ENCODE data around the gene ANKRD52.
"Not testable (repeated sequence)": the region's sequence is repeated elsewhere in the genome, so short reads cannot be mapped to it uniquely, and the experiment has no call there.

The ANKRD52 gene

DNA sequence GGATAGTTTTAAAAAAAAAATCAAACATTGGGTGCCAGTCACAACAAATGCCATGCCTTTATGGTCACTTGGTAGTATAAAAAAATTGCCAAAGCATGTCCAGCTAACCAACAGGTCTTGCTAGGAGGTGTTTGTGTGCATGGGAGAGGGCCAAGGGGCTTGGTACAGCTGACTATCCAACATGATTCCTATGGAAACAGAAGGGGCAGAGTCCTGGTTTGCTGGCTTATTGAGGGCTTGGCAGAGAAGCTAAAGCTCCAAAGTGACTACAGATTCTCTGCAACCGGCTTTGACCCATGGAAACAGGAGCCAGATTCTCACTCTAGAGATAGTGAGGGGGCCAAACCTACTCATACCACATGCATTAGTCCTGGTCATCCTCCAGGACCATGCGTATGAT lies 14.3 kb upstream of the ANKRD52 start:
- DNase-seq (ENCODE audit: low read depth, low spot score): not testable (repeated sequence)

DNA sequence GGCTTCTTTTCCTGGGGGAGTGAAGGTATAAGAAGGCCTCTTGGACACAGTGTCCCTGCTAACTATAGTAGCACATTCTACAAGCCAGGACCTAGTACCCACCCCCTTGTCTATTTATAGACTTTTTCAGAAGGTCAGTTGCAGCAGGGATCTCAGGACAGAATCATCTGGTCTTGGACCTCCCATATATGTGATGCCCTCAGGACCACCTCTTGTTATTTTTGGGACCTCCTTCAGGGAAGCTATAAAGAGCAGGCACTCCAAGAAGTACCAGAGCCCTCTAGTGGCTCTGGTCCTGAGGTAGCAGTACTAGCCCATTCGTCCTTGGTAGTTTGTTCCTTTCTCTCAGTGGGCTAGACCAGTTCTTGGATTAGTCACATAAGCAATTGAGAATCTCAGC lies 12.8 kb upstream of the ANKRD52 start:
- DNase-seq (ENCODE audit: low read depth, low spot score): no peak

DNA sequence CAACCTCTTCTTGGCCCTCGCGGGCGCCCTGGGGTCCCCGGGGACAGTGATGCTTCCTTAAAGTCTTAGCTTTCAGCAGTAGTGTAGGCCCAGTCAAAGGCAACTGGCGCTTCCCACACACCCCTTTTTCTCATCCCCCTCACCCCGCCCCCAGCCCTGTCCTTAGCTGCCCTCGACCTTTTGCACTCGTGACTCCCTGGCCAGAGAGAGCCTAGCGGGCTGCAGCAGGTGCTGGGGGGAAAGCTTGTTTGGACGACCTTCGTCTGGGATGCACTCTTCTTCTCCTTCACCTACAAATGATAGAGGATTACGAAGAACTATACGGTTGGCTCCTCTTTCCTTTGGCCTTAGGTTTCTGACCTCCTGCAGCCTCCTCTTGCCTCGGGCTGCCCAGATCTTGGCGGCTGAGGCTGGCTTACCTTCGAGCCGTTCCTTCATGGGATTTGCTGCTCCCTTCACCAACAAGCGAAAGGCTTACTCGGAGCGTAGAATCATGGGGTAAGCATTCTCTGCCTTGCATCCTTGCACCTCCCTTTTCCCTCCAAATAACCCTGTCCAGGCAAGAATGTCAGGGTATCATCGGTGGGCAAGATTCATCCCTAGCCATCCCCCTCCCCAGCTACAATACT lies 9.4 kb upstream of the ANKRD52 start:
- no peak for DNase-seq (ENCODE audit: low read depth, low spot score)

DNA sequence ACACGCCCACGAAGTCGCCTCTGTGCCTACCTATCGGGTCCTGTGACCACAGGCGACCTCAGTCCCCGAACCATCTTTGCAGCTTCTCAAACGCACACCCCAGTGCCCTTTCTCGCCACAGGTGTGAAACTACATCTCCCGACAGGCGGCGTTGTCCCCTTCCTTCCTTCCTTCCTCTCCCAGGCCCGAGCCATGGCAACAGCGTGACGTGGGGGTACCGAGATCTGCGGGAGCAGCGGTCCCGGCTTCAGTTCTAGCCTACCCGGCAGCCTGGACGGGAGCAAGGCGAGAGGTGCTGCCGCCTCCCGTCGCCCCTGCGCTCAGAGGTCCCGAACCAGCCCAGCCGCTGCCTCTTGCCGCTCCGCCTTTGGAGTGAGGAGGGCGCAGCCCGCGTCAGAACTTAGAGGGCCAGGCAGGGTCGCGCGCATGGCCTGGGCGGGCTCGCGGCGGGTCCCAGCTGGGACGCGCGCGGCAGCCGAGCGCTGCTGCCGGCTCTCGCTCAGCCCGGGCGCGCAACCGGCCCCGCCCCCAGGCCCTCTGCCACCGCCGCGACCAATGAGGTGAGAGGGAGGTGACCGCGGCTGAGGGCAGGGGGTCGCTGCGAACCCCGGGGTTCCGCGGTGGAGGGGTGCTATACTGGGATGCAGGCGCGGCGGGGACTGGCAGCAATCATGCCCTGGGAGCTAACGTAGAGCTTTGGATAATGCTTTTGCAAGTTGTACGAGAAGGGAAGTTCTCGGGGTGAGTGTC lies 8.7 kb upstream of the ANKRD52 start, which contains the start of gene COQ10A:
TSS of gene COQ10A (plus strand) at position 250 of the 750 bp plus-strand sequence. CDS start at position 427, 177 bp downstream.
- no peak for DNase-seq (ENCODE audit: low read depth, low spot score)

DNA sequence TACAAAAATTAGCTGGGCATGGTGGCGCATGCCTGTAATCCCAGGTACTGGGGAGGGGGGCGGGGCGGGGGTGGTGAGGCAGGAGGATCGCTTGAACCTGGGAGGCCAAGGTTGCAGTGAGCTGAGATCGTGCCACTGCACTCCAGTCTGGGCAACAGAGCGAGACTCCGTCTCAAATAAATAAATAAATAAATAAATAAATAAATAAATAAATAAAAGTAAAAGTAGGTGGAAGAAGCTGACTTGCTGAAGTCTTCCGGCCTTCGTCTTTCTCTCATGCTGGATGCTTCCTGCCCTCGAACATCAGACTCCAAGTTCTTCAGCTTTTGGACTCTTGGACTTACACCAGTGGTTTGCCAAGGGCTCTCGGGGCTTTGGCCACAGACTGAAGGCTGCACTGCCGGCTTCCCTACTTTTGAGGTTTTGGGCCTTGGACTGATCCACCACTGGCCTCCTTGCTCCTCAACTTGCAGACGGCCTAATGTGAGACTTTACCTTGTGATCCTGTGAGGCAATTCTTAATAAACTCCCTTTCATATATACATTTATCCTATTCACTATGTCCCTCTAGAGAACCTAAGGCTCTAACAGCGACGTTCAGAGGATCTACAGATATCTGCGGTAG lies 8.0 kb upstream of the ANKRD52 start:
- DNase-seq (ENCODE audit: low read depth, low spot score): not testable (repeated sequence)

GRCh38 chr12:56262955-56263354 lies 4.8 kb upstream of the ANKRD52 start:
- not testable (repeated sequence) for DNase-seq (ENCODE audit: low read depth, low spot score)

DNA sequence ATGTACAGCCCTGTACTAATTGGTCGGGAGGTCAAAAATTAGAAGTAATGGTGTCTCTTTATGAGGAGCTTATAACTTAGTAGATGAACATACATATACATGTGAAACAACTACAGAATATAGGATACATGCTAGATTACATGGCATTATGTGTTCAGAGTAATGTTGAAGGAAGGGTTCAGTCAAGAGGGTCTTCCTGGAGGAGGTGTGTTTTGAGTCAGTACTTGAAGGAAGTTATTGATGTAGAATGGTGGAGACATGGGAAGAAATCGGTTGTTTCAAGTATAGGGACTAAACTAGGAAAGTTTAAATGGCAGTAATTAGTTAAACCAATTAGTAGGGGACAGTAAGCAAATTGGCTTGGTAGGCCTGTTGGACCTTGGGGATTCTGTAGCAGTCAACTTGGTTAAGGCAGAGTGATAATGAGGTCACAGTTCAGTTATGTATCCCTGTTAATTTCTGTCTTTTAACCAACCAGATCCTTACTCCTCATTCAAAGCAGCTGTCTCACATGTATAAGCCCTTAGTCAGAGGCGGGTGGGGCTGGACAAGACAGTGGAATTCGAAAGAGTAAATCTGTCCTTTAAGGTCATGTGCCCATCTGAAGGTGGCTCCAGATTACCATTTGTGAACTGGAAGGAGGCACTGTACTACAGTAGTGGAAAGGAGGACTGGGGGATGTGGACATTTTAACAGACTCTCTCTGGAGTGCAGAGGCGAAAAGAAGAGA lies 3.5 kb upstream of the ANKRD52 start:
- DNase-seq (ENCODE audit: low read depth, low spot score): no peak

- DNase-seq (ENCODE audit: low read depth, low spot score): no peak
Observed at GRCh38 chr12:56260921-56261320, 2.7 kb upstream of the ANKRD52 start.

DNA sequence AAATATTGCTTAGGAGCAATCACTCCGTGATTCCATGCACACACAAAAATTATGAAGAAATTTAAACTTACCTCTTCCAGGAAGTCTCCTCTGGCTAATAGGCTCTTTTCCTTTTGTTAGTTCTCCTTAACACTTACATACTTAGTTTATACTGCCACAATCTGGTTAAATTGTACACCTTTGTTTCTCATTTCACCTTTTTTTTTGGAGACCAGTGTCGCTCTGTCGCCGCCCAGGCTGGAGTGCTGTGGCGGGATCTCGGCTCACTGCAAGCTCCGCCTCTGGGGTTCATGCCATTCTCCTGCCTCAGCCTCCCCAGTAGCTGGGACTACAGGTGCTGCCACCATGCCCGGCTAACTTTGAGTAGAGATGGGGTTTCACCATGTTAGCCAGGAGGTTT lies 2.2 kb upstream of the ANKRD52 start:
- no peak for DNase-seq (ENCODE audit: low read depth, low spot score)

DNA sequence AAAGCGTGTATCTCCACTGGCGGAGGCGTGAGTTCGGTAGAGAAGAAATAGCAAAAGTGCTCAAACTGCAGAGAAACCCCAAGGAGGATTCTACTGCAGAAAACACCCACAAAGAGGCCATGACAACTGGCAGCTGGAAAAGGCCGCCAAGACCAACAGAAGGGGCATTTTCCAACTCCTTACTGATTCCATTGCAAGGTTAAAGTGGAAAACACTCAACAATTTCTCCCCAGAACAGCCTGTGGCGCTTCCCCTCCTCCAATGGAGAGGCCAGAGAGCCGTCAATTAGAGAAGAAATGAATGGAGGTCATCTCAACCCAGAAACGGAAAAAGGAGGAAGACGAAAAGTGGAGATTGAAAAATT lies 618 bp upstream of the ANKRD52 start:
- DNase-seq (ENCODE audit: low read depth, low spot score): no peak

- no peak for DNase-seq (ENCODE audit: low read depth, low spot score)
Observed at GRCh38 chr12:56257491-56258067, 605 bp downstream of the ANKRD52 start.

DNA sequence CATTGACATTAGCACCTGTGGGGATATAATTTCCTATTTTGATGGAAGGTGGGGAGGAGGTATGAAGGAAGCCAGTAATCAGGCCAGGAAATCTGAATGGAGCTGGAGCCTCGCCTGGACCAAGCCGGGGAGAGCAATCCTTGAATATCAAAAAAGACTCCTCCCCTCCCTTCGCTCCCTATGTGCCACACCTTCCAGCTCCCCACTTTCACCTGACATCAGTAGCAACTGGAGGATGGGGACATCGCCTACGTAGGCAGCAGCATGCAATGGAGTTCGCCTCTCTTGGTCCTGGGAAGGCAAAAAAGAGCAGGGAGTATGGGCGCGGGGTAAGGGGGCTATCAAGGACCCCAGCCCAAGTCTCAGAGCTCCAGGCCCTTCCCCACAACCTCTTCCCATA lies 1.1 kb downstream of the ANKRD52 start:
- no peak for DNase-seq (ENCODE audit: low read depth, low spot score)

GRCh38 chr12:56256326-56256960 lies 1.7 kb downstream of the ANKRD52 start:
- DNase-seq (ENCODE audit: low read depth, low spot score): no peak

GRCh38 chr12:56255671-56256070 lies 2.5 kb downstream of the ANKRD52 start:
- DNase-seq (ENCODE audit: low read depth, low spot score): no peak

DNA sequence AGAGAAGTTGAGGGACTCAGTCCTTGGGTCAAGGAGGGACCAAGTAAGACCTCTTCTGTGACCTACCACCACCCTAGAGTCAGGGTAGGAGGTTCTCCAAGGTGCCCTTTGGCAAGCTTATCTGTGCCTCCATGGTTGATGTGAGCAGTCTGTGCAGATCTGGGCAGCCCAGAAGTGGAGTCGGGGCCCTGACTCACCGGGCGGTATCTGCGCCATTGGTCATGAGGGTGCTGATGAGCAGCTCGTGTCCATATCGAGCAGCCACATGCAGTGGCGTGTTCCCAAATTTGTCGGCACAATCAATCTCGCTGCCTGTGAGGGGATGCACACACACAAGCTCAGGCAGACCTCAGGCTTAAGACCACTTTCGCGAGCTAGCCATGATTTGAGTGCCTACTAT lies 5.1 kb downstream of the ANKRD52 start:
- no peak for DNase-seq (ENCODE audit: low read depth, low spot score)

DNA sequence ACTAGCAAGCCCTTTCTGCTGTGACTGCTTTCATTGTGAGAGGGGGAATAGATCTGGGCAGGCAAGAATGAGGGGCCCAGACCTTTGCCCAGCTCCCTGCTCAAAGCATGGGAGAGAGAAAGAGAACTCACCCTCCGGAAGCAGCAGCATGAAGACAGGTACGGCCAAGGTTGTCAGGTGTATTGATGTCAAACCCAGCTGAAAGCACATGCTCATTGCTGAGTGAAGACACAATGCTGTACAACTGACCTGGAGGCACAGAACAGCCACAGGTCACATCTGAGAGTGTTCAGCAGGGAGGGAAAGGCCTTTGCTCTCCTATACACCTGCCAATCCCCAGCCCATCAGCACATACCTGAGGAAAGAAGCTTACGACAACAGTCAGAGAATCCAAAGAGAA lies 5.5 kb downstream of the ANKRD52 start:
- no peak for DNase-seq (ENCODE audit: low read depth, low spot score)

GRCh38 chr12:56248711-56249110 lies 9.5 kb downstream of the ANKRD52 start:
- no peak for DNase-seq (ENCODE audit: low read depth, low spot score)

DNA sequence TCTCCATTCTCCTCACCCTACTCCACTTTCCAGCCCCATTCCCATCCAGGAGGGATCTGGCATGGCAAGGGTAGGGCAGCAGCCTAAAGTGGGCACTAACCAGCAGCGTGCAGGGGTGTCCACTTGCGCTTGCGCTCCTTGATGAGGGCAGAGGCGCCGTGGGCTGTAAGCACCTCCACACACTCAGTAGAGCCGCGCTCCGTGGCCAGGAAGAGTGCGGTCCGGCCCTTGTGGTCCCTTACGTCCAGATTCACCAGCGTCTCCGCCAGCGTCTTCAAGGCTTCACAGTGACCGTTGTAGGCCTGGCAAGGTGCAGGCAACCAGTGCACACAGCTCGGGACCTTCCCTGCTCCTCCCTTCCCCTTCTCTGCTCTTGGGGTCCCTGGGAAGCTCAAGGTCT lies 10.3 kb downstream of the ANKRD52 start:
- no peak for DNase-seq (ENCODE audit: low read depth, low spot score)

- DNase-seq (ENCODE audit: low read depth, low spot score): no peak
Observed at GRCh38 chr12:56244494-56244893, 13.7 kb downstream of the ANKRD52 start.

- DNase-seq (ENCODE audit: low read depth, low spot score): no peak
Observed at GRCh38 chr12:56243731-56244181, 14.4 kb downstream of the ANKRD52 start.

DNA sequence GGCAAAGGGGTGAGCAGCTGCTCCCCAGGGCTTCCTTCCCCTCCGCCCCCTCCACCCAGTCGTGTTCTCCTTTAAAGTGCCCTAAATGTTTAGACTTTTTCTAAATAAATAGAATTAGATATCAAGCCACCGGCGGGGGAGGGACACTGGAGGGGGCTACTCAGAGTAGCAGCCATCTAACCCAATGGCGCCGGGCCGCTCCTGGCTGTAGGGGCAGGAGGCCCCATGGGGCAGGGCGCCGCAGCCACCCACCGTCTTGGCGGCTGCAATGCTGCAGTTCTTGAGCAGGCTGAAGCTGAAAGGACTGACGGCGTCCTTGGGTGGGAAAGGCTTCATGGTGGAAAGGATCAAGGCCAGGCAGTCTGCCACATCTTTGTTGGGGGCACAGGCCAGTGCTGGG lies 15.2 kb downstream of the ANKRD52 start:
- no peak for DNase-seq (ENCODE audit: low read depth, low spot score)

Data from smooth muscle cell of the brain vasculature (primary cell).